Lower leg skin (tissue), 4 donors: ENCODE data around the gene LARP1B. TPM values are rescaled to one million over a fixed set of nuclear protein-coding genes. Genes with fewer than 3 reads are reported as not detected.
"Not testable (repeated sequence)": the region's sequence is repeated elsewhere in the genome, so short reads cannot be mapped to it uniquely, and the experiment has no call there.

ENCODE experiments used
- DNase-seq, 2 donors: peaks; one replicate each; pipeline ENCODE4 v3.0.0-alpha.2; 2019; ENCODE audit warnings: low spot score in 2 of 2
- H3K4me3 ChIP-seq: fragments of 200-600 bp; sonication (generic); 2 replicates; pipeline ENCODE4 v1.5.1; 2017; ENCODE audit warnings: mild to moderate bottlenecking, low read depth; ENCODE audit not compliant: poor library complexity, severe bottlenecking
- POLR2A ChIP-seq, 2 donors: fragments of 450-650 bp; IDR thresholded peaks; one replicate each; pipeline ENCODE4 v1.6.1; 2016 to 2017; ENCODE audit warnings: antibody characterized with exemption in 2 of 2, mild to moderate bottlenecking in 1 of 2, moderate library complexity in 1 of 2
- WGBS, 2 donors: methylation state at CpG; one replicate each; pipeline ENCODE4 v1.1.5; 2018; 5-methylcytosine and 5-hydroxymethylcytosine counted together
- intact Hi-C: fragments of 100-400 bp; cut with DNase I; formaldehyde crosslinking; loops from one replicate; pipeline ENCODE4 v1.15.0; 2023; ENCODE audit warnings: low total_unique reads
- total RNA-seq, 4 donors: library from RNA; depleted of rRNA; stranded (reverse); fragments of >200 nt; gene quantifications; one replicate each; pipeline ENCODE4 v1.1.0, GENCODE V29; 2016
- TF ChIP-seq, protein P1 (sequence below), 3 donors: fragments of 450-650 bp; IDR thresholded peaks; one replicate each; pipeline ENCODE4 v1.5.1; 2016; ENCODE audit warnings: antibody characterized with exemption in 3 of 3, mild to moderate bottlenecking in 3 of 3, moderate library complexity in 2 of 3

LARP1B gene
- total RNA-seq, 4 donors from 2014 or later: 14.5 to 20.4 (median 17.2) TPM

DNA sequence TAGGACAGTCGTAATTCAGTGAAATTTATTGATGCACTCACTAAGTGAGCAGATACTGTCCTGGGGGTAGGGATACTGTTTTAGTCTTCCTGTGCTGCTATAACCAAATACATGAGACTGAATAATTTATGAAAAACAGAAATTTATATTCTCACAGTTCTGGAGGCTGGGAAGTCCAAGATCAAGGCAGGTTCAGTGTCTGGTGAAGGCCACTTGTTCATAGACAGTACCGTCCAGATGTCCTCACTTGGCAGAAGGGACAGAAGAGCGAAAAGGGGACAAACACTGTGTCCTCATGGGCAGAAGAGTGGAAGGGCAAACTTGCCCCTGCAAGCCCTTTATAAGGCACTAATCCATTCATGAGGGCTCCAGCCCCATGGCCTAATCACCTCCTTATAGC, 180.9 kb downstream of the LARP1B start:
- WGBS, 2 donors: 81 to 86% methylated on average over 3 of the region's 3 CpGs
- DNase-seq: no peak
- TF ChIP-seq, protein P1, sequence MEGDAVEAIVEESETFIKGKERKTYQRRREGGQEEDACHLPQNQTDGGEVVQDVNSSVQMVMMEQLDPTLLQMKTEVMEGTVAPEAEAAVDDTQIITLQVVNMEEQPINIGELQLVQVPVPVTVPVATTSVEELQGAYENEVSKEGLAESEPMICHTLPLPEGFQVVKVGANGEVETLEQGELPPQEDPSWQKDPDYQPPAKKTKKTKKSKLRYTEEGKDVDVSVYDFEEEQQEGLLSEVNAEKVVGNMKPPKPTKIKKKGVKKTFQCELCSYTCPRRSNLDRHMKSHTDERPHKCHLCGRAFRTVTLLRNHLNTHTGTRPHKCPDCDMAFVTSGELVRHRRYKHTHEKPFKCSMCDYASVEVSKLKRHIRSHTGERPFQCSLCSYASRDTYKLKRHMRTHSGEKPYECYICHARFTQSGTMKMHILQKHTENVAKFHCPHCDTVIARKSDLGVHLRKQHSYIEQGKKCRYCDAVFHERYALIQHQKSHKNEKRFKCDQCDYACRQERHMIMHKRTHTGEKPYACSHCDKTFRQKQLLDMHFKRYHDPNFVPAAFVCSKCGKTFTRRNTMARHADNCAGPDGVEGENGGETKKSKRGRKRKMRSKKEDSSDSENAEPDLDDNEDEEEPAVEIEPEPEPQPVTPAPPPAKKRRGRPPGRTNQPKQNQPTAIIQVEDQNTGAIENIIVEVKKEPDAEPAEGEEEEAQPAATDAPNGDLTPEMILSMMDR (IDR thresholded peaks at IDR 0.05): no peak
- no peak for TF ChIP-seq POLR2A (IDR thresholded peaks at IDR 0.05)

DNA sequence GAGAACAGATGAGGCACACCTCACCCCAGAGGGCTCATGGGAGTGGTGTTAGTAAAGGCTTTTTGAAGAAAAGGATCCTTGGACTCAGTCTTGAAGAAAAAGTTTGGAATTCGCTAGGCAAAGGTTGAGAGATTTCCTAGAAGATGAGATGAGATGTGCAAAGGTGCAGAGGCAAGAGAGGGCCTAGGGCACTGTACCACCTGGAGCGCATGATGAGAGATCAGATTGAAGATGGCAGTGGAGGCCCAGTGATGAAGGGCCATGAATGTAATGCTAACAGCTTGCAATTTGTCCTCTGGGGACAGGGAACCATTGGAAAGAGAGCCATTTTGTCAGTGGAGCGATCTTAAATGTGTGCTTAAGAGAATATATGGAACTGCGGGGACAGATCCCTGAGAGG, 181.5 kb downstream of the LARP1B start:
- intact Hi-C loops: no loop called here
- H3K4me3 ChIP-seq: no peak overlapping the region
- 93 to 95% methylated on average over 4 of the region's 4 CpGs for WGBS, 2 donors
- no peak for DNase-seq
- no peak for TF ChIP-seq POLR2A (IDR thresholded peaks at IDR 0.05)
- TF ChIP-seq, protein P1 (IDR thresholded peaks at IDR 0.05): no peak

More for the DNA sequence above, 180.9 kb downstream of the LARP1B start:
- H3K4me3 ChIP-seq: no peak overlapping the region
- intact Hi-C loops: no loop called here

DNA sequence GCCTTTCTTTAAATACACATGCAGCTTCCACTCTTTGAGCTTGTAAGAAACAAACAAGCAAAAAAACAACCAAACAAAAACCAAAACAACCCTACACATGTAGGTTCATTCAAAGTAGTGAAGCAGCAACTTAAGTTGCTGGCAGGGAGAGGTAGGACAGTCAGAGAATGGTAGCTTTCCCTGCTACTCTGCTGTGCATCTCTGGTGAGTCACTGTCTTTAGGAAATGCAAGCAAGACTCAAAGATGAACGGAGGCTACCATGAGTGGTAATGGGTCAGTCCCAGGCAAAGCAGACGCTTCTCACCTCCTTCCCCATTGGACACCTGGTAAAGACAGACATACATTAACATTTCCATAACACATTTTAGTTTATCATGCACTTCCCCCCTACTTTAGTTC, 183.3 kb downstream of the LARP1B start:
- 91 to 94% methylated on average over 2 of the region's 2 CpGs for WGBS, 2 donors
- intact Hi-C loops: no loop called here
- no peak for TF ChIP-seq POLR2A (IDR thresholded peaks at IDR 0.05)
- TF ChIP-seq, protein P1 (IDR thresholded peaks at IDR 0.05): no peak

DNA sequence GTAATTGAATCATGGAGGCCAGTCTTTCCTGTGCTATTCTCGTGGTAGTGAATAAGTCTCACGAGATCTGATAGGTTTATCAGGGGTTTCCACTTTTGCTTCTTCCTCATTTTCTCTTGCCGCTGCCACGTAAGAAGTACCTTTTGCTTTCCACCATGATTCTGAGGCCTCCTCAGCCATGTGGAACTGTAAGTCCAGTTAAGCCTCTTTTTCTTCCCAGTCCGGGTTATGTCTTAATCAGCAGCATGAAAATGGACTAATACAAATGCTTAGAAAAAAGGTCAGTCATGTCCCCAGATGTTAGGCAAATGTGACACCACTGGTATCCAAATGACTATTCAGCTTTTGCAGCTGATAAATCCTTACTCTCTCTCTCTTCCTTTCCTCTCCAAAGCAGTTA, 184.3 kb downstream of the LARP1B start:
- intact Hi-C loops, DNase-seq, H3K4me3 ChIP-seq: not testable (repeated sequence)
- 87 to 91% methylated on average over 5 of the region's 5 CpGs for WGBS, 2 donors

More for the DNA sequence above, 183.3 kb downstream of the LARP1B start:
- no peak for DNase-seq
- H3K4me3 ChIP-seq: no peak overlapping the region

DNA sequence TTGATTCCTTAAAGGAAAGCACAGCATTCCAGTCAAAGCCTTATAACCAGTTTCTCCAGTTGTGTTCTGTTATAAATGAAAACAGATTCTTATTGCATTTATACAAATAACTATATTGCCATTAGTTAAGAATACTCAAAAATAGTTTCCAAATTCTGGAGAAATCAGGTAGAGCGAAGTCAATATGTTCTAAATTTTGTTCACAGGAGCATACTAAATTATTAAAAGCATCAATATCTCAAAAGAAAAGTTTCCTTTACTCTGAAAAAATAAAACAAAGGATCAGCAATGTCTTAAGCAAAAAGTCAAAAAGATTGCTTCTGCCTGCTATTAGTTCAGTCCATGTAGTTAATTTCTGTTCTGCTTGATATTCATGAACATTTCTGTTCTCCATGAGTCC, 186.8 kb downstream of the LARP1B start:
- DNase-seq: no peak
- intact Hi-C loops: no loop called here
- TF ChIP-seq, protein P1 (IDR thresholded peaks at IDR 0.05): no peak
- TF ChIP-seq POLR2A (IDR thresholded peaks at IDR 0.05): no peak
- no peak overlapping the region for H3K4me3 ChIP-seq
- 94 to 98% methylated on average over 1 of the region's 1 CpG for WGBS, 2 donors

DNA sequence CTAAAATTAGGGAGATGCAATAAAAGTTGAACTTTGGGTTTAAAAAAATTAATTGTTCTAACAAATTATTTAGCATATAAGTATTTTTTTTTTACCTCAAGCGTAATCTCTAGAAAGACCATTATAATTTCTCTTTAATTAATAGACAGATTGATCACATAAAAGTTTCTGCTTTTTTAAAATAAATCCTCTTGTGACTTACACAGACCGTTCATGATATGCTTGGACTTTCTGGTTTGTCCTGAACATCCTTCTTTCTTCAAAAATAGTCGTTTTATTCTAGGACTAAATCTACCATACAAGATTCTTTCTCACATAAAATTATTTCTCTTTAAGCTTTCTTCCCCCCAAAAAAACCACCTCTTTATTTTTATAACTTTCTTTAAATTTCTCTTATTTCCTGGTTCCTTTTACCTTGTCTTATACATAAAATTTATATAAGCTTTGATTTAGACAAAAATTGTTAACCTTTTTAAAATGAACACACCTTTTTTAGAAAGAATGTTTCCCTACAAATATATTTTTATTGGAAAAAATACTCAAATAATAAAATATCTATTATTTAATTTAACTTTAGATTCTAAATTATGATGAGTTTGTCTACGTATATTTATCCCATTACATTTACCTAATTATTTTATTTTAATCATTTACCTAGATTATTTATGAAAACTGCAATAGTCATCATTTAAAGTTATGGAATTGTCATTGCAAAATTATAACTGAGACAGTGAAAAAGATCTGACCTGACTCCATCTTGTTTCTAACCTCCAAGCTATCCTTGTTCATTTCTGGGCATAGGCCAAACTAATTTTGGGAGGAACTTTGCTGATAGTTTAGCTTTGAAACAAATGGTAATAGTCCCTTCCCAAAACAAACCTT, 188.9 kb downstream of the LARP1B start:
- 71 to 73% methylated on average over 4 of the region's 4 CpGs for WGBS, 2 donors
- TF ChIP-seq, protein P1 (IDR thresholded peaks at IDR 0.05): no peak
- no peak for TF ChIP-seq POLR2A (IDR thresholded peaks at IDR 0.05)
- intact Hi-C loops: no loop called here

More for the DNA sequence above, 188.9 kb downstream of the LARP1B start:
- no peak for DNase-seq
- H3K4me3 ChIP-seq: no peak overlapping the region
